Measurements from ENCODE around the gene SCPEP1.
"Not testable (repeated sequence)": the region's sequence is repeated elsewhere in the genome, so short reads cannot be mapped to it uniquely, and the experiment has no call there.

GRCh38 chr17:56980526-56980925 lies 2.6 kb downstream of the SCPEP1 start:
- TF ChIP-seq CTCF, POLR2A, POLR2AphosphoS5 (IDR thresholded peaks at IDR 0.05): not testable (repeated sequence)

Measured in prostate gland (tissue), 2 donors.